NCI-H1930 (cell line): ENCODE results near the gene FOXO6.

ENCODE experiments used
- DNase-seq, 2 experiments: peaks; one replicate each; lab custom pipeline; 2025; lab: John Stamatoyannopoulos, UW

FOXO6 gene

DNA sequence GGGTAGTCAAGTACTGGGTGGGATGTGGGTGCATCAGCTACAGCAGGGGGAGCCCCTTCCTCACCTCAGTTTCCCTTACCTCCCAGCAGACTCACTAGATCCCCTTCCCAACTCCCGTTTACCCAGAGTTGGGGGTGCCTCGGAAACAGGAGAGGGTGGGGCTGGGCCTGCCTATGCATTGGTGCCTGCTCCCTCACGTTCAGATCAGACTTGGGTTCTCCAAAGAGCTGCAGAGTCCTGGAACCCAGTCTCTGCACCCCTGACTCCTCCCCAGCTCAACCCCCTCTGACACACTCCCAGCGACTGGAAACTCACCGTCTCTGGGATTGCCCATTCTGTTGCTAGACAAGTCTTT lies 6.0 kb downstream of the FOXO6 start:
- DNase-seq, result no peak

DNA sequence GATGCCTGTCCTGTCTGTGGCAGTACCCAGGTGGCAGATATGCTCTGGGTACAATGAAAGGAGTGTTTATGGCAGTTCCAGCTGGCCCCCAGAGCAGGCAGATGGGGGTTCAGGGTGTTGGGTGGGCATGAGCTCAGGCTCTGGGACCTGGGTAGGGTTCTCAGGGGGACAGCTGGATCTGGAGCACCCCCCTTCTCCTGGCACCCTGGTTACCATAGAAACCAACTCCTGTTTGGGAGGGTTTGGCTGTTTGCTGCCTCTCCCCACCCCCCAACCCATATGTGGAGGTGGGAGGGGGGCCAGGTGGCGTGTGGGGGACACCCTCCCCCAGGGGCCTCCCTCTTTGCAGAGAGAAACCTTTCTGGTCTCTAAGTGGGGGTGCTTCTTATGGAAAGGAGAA lies 7.1 kb downstream of the FOXO6 start:
- DNase-seq, result no peak

DNA sequence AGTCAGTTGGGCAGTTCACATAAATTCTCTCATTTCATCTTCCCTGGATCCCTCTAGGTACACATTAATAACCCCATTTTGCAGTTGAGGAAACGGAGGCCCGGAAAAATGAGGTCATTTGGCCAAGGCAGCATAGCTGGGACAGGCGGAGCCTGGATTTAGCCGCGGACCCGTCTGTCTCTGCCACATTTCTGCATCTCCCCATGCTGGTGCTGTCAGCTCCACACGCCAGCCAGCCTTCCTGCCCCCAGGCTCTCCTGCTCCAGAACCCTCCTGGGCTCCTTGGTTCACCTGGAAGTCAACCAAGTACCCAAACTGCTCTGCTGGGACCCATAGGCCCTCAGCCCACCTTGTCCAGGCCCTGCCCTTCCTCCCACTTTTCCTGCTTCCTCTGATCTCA lies 7.6 kb downstream of the FOXO6 start:
- no peak for DNase-seq

DNA sequence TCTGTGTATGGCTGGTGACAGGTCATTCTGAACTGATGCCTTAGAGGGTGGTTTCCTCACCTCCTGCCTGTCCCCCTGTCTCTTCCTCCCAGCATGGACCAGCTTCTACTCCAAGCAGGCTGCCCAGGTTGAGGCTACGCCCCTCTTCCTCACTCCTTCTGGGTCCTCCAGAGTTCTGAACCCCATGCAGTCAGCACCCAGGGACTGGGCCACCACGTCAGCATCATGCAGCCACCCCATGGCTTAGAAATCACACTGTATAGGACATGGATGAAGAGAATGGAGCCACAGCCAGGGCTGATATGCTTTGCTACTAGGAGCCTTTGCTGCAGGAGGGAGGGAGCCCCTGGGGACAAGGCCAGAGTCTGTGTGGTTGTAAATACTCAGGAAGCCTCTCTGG lies 8.3 kb downstream of the FOXO6 start:
- no peak for DNase-seq

DNA sequence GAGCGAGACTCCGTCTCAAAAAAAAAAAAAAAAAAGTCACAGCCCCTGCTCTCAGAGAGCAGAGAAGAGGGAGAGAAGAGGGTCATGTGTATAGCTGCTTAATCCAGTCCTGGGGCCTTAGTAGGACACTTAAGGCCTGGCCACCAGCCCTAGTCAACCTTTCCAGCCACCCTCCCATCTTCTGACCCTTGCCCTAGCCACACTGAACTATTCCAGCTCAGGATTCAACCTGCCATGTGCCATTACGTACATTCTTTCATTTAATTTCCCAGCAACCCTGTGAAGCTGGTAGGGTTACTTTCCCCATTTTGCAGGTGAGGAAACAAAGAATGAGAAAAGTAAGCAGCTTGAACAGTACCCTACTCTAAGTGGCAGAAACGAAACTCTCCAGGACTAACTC lies 9.0 kb downstream of the FOXO6 start:
- no peak for DNase-seq

DNA sequence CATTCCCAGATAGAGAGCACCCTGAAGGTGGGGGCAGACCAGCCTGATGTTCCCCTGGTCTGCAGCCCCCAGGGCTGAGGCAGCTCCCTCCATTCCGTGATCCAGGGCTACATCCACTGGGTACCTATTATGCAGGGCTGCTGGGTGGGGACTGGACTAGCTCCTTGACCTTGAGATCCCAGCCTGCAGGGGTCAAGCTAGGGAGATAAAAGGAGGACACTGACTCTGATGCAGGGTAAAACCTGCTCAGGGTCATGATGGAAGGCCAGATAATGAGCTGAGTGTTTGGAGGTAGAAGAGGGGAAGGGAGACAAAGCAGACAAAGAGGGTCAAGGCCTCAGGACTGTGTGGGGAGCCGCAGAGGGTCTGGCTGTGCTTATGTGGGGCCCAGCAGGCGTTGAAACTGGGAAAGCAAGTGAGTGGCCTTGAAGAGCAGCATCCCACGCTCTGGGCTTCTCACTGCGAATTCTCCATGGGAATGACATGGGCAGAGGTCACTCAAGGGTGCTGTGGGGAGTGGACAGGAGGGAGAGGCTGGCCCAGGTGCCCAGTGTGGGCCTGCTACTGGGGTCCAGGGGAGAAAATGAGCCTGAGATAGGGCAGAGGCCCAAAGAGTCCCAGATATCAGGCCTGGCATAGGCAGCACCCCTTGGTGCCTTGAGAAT lies 9.7 kb downstream of the FOXO6 start:
- no peak for DNase-seq

DNA sequence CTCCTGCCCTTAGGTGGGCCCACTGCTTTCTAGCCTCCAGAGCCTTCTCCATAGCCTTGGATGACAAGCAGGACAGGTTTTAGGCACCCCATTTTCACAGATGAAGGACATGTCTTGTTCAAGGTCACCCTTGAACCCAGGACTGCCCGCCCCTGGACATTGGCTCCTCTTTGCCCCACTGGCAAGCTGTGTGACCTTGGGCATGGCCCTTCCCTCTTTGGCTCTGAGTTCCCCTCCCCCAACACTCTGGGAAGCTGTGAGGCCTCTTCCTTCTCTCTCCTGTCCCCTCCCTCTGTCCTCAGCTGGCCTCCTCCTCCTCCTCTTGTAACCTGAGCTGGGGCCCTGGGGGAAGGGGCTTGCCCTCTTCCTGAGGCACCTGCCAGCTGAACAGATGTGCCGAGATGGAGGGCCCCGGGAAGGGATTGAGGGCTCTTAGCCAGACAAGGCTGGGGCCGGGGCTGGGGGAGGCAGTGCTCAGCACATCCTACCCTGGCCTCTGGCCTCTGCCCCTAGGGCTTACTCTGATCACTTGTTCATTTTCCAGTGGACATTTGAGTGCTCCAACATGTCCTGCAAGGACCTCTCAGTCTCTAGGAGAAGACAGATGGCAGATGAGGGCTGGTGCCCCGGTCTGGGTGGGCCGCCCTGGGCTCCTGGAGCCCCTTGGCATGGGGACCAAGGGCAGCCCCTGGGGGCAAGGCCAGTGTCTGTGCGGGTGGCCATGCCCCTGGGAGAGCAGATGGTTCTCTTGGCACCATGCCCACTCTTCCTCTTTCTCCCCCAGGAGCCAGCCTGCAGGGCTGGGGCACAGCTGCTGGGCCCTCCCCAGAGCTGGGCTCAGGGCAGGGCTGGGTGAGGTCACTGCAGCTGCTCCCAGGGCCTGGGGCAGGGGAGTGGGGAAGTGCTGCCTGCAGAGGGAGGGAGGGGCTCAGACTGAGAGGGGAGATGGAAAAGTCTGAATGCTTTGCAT lies 10.7 kb downstream of the FOXO6 start:
- peak in 1 of 2 experiments; percentile 14 for DNase-seq

DNA sequence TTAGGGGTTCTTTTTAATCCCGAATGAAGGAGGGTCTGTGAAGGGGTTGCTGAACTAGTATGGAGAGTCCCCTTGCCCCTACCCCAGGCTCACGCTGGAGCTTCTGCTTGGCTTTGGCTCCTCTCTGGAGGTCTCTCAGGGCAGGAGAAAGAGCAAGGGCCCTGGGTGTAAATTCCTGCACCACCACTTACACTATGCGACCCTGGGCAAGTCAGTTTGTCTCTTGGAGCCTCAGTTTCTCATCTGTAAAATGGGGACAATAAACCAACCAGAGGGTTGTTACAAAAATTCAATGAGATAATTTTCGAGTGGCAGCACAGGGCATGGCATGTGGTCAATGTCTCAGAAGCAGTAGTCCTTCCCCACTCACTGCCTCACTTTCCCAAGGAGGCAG lies 11.4 kb downstream of the FOXO6 start:
- no peak for DNase-seq

DNA sequence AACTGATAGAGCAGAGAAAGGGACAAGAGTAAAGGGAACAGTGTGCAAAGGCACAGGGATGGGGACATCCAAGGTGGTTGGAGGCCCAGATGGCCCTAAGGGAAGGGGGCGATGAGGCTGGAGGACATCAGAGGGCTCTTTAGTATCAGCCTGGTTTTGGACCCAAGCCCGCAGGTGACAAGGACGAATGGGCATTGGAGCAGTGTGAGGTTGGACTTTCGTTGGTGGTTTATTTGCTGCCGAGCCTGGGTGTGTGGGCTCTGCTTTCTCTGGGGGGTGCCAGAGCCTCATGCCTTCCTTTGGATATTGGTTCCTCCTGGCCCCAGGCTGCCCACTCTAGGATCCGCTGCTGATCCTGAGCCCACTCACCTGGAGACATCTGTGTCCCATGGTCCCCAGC lies 12.1 kb downstream of the FOXO6 start:
- DNase-seq, result no peak

DNA sequence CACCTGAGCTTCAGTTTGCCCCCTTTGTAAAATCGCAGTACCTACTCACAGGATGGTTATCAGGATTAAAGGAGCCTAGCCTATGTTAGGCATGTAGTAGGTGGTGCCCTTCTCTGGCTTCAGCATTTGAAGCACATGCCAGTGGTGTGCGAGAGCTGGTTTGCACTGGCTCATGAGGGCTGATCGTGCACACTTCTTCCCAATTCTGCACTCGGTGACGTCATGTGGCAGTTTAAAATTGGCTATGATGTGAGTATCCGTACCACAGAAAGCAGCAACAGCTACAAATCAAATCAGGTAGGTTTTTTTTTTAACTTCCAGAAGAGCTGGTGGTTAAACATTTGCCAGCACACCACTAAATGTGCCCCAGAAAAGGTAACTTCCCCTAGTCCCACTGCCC lies 13.5 kb downstream of the FOXO6 start:
- no peak for DNase-seq

DNA sequence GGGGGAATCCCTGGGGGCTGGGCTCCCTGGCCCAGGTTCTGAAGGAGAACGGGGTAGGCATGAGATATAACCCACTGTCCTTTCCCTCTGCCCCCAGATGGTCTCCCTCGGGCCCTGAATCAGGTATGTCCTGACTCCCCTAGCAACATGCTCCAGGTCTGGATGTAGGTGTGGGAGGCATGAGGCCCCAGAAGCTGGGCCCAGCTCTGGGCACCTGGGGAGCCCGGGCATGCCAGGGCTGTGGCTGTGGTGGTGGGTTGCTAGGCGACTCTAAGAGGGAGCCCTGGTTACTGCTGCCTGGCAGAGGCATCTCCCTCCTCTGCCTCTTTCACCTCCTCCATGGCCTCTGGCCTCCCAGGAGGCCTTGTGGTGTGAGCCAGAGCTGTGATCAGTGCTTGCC lies 16.2 kb downstream of the FOXO6 start:
- DNase-seq, result no peak

DNA sequence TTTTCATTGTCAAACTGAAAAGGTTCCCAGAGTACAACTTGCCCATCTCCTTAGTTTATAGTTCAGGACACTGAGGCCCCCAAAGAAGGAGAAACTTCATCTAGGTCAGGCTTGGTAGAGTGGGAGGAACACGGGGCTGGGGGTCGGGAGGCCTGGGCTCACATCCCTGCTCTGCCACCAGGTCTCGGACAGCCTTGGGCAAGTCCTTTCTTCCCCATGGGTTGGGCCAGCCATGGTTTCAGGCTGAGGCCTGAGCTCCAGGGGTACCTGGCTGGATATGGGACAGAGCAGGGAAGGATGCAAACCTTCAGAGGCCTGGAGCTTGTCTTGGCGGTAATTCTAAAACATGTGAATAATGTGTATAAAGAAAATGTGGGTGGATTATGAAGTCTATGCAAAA lies 17.0 kb downstream of the FOXO6 start:
- no peak for DNase-seq

DNA sequence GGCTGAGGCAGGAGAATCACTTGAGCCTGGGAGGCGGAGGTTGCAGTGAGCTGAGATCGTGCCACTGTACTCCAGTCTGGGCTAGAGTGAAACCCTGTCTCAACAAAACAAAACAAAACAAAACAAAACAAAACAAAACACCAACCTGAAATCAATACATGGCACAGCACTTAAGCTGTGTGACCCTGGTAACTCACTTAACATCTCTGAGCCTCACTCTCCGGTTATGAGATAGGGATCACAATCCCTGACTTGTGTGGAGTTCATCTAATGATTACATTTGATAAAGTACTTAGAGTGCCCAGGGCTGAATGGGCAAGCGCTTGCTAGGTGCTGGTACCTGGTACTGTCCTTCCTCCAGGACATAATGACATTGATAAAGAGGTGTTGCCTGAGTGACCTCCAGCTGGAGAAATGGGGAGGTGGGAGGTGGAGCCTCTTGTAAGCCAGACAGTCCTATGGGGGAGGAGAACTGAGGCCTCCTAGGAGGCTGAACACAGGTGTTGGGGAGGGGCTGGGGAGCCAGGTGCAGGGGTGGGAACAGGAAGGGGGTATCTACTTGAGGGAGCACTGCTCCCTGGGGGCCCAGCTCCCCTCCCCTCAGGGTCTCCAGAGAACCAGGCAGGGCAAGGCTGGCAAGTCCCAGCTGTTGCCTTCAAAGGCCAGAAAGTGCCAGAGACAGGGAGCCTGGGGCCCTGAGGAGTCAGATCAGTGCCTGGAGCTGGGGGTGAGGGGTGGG lies 17.9 kb downstream of the FOXO6 start:
- DNase-seq, result no peak

DNA sequence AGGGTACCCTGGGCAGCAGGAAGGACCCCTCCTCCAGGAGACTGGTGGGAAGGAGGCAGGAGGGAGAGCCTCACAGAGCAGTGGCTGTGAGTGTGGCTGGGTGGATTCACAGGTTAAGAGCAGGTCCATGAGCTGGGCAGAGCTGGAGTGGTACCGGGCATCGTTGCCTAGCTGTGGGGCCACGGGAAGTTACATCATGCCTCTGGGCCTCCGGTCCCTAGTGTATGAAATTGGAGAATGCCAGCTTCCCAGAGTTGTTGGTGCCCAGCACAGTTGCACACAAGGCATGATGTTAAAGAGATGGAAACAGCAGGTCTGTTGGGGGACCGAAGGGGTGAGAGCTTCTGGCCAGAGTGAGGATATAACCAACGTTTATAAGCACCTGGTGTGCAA lies 18.5 kb downstream of the FOXO6 start:
- no peak for DNase-seq

DNA sequence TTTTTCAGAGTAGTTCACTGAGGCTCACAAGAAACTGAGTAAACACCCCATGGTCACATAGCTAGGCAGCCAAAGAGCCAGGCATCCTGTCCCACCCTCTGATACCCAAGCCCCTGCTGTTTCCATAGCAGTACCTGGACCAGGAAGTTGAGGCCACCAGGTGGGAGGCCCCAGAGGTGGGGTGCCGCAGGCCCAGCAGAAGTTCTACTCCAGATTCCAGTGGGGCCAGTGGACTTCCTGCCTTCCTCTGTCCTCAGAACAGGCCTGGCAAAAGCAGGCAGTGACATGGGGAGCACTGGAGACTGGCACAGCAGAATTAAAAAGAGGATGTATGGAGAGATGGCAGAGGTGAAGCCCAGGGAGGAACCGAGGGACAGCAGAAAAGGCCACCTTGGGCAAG lies 19.0 kb downstream of the FOXO6 start:
- DNase-seq, result no peak

DNA sequence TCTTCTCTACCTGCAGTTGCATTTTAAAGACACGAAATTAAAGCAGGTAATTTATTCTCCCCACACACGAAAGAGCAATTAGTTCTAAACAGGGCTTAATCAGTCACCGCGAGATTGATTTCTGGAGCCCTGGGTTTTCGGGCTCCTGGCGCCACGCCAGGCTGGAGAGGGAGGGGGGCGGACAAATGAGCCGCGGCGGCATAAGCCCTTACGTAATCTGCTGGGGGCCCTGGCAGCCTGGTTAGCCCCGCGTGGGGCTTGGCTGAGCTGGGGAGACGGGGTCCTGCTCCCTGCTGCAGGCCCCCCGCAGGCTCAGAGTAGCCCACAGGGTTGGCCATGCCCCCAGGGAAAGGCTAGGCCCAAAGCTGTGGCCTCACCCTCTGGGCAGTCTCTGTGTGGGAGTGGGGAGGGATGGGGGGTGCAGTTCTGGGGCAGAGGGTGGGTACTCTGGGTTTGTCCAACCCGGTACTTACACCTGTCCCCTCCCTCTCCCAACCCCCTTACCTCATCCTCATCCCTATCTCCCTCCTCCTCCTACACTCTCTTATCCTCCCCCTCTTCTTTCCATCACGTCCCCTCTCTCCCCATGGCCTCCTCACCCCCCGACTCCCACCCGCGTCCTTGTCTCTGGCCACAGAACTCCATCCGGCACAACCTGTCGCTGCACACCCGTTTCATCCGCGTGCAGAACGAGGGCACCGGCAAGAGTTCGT lies 19.9 kb downstream of the FOXO6 start:
- no peak for DNase-seq

DNA sequence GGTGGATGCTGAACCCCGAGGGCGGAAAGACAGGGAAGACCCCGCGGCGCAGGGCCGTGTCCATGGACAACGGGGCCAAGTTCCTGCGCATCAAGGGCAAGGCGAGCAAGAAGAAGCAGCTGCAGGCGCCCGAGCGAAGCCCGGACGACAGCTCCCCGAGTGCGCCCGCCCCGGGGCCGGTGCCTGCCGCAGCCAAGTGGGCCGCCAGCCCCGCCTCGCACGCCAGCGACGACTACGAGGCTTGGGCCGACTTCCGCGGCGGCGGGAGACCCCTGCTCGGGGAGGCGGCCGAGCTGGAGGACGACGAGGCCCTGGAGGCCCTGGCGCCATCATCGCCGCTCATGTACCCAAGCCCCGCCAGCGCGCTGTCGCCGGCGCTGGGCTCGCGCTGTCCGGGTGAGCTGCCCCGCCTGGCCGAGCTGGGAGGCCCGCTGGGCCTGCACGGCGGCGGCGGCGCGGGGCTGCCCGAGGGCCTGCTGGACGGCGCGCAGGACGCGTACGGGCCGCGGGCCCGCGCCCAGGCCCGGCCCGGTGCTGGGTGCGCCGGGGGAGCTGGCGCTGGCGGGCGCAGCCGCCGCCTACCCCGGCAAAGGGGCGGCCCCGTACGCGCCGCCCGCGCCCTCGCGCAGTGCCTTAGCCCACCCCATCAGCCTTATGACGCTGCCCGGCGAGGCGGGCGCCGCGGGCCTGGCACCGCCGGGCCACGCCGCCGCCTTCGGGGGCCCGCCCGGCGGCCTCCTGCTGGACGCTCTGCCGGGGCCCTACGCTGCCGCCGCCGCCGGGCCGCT lies 20.7 kb downstream of the FOXO6 start:
- peak in 1 of 2 experiments; percentile 42 for DNase-seq

DNA sequence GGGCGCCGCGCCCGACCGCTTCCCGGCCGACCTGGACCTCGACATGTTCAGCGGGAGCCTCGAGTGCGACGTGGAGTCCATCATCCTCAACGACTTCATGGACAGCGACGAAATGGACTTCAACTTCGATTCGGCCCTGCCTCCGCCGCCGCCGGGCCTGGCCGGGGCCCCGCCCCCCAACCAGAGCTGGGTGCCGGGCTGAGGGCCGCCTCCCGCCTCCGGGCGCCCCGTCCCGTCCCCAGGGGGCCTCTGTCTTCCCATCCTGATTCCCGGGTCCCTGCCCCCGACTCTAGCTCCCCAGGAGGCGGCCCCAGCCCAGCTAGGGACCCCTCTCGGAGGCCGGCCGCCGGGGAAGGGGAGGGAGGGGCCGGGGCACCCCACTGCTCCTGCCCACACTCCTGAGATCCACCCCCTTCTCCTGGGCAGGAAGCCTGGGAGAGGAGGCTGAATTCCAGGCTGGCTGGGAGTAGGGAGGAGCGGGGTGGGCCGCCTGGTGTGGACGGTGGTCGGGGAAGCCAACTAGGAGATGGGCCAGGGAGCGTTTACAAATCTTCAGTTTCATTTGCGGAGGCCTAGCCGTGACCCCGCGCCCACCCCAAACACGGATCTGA lies 21.4 kb downstream of the FOXO6 start:
- DNase-seq, result no peak

DNA sequence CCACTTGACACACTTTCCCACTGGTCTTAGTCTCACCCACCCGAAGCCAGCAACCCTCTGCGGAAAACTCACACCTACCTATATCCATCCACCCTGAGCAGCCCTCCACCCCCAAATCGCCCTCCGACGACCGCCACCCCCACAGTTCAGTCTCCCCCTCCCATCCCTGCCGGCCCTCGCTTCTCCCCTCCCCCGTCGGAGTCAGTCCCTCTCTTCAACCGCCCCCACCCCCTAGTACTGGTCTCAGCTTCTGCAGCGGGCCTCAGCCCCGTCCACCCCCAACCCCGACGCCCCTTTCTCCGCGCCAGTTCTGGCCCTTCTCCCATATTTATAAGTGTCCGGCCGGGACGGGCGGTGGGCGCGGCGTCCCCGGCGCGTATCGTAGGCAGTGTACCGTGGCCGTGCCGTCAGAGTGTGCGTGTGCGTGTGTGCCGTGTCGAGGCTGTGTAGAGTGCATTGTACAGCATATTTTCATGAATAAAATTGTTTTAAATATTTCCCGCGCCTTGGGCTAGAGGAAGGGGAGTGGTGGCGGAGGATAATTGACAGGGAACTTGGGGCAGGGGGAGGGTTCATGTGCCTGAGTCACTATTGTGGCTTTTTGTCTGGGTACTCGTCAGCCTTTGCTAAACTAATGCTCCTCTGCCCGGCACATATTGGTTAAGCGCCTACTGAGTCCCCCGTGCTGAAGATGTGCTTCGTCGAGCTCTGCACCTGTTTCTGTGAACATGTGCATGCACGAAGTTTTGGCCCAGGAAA lies 22.0 kb downstream of the FOXO6 start:
- no peak for DNase-seq

DNA sequence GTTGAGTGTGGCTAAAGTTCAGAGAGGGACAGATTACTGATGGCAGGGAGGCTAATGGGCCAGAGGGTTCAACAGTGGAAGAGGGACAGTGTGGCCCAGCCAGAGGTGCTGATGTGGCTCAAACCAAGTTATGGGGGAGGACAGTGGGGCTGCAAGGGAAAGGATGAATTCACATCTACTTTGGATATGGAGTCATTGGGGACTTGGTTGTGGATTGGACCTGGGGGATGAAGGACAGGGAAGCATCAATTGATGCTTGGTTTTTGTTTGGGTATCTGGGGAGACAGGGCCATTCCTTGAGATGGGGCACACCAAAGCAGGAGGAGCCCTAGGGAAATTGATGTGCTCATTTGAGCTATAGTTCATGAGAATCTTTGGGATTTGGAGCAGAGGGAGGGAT lies 23.3 kb downstream of the FOXO6 start:
- no peak for DNase-seq
